K562 (cell line): ENCODE results near the gene ARL5C. TPM values are rescaled to one million over a fixed set of nuclear protein-coding genes. Genes with fewer than 3 reads are reported as not detected.

Experiments
- CBX5 ChIP-seq: IDR thresholded peaks from 2 replicates; pipeline ENCODE4 v1.6.1; 2014; ENCODE audit warnings: low read depth, borderline replicate concordance
- REST ChIP-seq, 2 experiments: fragments of 450-650 bp; formaldehyde crosslinking in 1 of 2; IDR thresholded peaks; 2 replicates each; pipeline versions ENCODE4 v1.4.0 to v1.6.1; 2014 to 2020; ENCODE audit warnings: mild to moderate bottlenecking in 2 of 2, borderline replicate concordance in 1 of 2, low read depth in 1 of 2
- ZNF76 ChIP-seq: fragments of 250-450 bp; sonication (Bioruptor Pico); IDR thresholded peaks from 2 replicates; pipeline ENCODE4 v1.4.0; 2020; ENCODE audit warnings: mild to moderate bottlenecking, moderate library complexity, borderline replicate concordance
- polyA plus RNA-seq, 8 experiments: library from polyadenylated mRNA; depleted of rRNA in 4 of 8; stranded (reverse) in 5 of 8; unstranded in 3 of 8; fragments of >200 nt; fragmentation: Nextera tagmentation in 2 of 8; fragmentation: Illumina TruSeq in 1 of 8; extraction: Ambion mirVana in 2 of 8; extraction: Trizol in 1 of 8; gene quantifications; 2 replicates each; pipeline versions ENCODE4 v1.2.1 to v1.2.3, GENCODE V29; 2011 to 2014; ENCODE audit warnings: inconsistent platforms in 1 of 8, missing spikeins in 1 of 8
- total RNA-seq, 7 experiments: library from RNA; depleted of rRNA in 6 of 7; stranded (reverse); fragments of >200 nt in 6 of 7; fragmentation: Illumina TruSeq in 2 of 7; extraction: Trizol in 2 of 7; gene quantifications; 2 replicates each; pipeline versions ENCODE4 v1.2.1 to v1.2.3, GENCODE V29; 2011 to 2021; ENCODE audit warnings: low replicate concordance in 1 of 7

The ARL5C gene
- total and polyA plus RNA-seq, 9 of the 15 experiments (the other 6 are each of a cell fraction or from before 2014, with no cell fraction given), result not detected

GRCh38 chr17:39139561-39139960 lies 26.4 kb downstream of the ARL5C start (continued):
- TF ChIP-seq REST (IDR thresholded peaks at IDR 0.05; ENCODE audit: borderline replicate concordance), result no peak
- no peak for TF ChIP-seq REST (CRISPR knock-in tag; IDR thresholded peaks at IDR 0.05; ENCODE audit: low read depth)
- no peak for TF ChIP-seq ZNF76 (CRISPR knock-in tag)
- TF ChIP-seq CBX5, result no peak
